ENCODE data around the gene PFDN1.
"Not testable (repeated sequence)": the region's sequence is repeated elsewhere in the genome, so short reads cannot be mapped to it uniquely, and the experiment has no call there.

Gene PFDN1, protein sequence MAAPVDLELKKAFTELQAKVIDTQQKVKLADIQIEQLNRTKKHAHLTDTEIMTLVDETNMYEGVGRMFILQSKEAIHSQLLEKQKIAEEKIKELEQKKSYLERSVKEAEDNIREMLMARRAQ

DNA sequence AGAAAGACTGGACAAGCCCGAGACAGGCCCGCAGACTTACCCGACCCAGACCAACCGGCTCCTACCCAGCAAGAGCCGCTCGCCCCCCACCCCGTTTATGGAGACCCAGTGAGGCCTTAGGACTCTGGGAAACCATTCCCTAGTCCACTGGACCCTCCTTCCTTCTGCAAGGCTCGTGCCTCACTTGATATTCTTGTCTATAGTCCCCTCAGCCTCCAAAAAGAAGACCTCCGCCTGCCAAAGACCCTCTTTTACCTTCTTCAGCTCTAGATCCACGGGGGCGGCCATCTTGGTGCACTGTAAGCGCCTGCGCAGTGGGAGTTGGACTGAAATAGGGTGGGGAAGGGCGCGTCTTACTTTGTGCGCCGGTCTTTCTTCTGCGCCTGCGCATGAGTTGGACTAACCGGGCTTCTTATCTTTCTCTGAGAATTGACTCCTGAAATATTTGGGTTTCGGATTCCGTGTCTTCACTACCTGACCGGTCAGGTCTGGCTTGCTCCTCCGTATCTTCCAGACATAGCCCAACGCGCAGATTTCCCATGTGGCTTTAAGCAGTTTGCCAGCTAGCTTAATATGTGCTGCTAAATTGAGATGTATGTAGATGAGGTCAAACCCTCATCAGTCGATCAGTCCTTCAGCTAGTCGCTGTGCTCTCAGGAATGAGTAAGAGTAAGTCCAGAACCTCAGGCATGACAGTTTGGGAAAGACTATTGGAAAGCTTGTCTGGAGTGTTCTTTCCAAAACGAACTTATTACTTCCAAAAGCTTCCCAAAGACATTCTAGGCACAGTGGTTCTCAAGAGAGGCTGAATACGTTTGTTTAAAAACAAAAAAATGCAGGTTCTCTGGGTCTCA lies at the start of gene PFDN1:
TSS of gene PFDN1 (minus strand) at position 316 of the 854 bp plus-strand sequence. CDS start at position 288, 28 bp downstream.
- DNase-seq, result peak; percentile 94

DNA sequence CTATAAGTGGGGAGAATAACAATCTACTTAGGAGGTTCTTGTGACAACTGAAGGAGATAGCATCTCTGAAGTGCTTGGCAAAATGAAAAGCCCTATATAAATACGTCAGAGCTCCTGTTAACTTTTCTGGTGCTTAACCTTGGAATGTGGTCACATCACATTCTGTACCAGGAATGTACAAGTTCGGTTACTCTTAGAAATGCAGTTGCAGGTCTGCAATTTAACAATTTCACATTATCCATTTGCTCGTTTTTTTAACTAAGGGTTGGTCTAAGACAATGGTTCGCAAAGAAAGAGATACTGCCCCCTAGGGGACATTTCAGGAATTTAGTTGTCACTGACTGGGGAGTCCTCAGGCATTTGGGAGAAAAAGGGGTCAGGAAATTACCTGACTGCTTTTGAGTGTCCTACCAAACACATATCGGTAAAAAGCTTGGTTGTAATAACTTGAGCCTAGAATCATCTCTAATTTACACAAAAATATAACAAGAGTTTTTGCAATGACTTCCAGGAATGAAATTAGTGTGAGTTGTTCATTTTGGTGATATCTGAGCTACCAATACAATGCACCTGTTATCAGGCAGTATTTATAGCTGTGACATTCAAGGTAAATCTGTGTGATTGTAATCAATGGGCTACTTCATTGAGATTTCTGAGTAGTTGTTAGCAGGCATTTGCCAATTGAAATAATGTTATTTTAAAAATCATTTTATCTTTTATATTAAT lies 48.9 kb upstream of the PFDN1 start:
- peak; percentile 87 for DNase-seq

DNA sequence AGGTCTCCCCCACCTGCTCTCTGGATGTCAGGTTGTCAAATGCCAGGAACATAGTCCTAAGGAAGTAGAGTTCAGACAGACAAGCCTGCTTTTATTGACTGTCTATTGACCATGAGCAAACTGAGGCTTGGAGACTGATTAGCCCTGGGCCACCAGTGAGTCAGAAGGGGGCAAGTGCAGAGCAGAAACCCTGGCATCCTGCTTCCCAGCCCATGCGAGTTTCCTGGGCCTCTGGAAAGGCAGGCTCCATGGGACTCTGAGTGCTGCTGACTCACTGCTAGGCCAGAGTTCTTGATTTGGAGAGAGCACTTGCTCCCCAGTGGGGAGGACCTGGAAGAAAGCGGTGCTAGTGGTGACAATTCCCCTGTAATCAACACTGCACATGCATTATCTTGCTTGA lies 46.3 kb upstream of the PFDN1 start:
- DNase-seq, result no peak

DNA sequence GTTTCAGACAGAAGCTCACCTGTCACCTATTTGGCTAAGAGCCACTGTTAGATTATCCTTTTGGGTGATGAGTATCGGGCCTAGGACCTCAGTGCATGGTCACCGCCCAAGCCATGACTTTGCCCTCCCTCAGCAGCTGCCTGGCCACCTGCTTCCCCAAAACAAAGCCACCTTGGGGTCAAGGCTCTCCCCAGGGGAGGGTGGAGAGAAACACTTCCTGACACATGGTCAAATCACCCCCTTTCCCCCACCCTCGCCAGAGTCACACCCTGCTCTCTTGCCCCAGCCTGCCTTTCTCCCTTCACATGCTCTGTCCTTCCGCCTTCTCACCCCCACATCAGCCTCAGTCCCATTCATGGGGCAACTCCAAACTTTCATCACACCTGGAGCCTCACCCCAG lies 45.2 kb upstream of the PFDN1 start:
- DNase-seq, result no peak

GRCh38 chr5:140347360-140347759 lies 44.5 kb upstream of the PFDN1 start:
- DNase-seq, result no peak

- peak; percentile 52 for DNase-seq
Measured at GRCh38 chr5:140346348-140347221, 43.7 kb upstream of the PFDN1 start, which contains the start of gene HBEGF. HBEGF (minus strand) TSS chr5:140346603; CDS start chr5:140346328, 275 bp downstream.

DNA sequence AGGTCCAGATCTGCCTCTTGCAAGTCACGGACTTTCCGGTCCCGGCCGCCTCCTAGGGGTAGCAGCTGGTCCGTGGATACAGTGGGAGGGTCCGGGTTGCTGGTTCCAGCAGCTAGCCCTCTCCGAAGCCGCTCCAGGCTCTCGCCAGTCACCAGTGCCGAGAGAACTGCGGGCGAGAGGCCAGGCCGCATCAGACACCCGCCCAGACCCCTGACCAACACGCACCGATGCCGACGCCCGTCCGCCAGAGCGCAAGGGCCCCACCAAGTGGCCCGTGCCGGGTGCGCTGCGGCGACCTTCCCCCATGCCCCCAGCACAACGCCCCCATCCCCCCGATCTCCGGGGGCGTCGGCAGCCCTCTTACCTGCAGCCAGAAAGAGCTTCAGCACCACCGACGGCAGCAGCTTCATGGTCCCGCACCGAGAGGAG lies 43.0 kb upstream of the PFDN1 start:
- DNase-seq, result no peak

- DNase-seq, result no peak
Measured at GRCh38 chr5:140344683-140345423, 42.0 kb upstream of the PFDN1 start.

DNA sequence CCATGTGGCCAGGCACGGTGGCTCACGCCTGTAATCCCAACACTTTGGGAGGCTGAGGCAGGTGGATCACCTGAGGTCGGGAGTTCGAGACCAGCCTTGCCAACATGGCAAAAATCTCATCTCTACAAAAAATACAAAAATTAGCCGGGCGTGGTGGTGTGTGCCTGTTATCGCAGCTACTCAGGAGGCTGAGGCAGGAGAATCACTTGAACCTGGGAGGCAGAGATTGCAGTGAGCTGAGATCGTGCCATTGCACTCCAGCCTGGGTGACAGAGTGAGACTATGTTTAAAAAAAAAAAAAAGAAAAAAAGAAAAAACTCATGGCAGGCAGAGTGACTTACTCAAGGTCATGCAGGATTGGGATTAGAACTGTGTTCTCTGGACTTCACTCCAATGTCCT lies 40.9 kb upstream of the PFDN1 start:
- DNase-seq, result not testable (repeated sequence)

DNA sequence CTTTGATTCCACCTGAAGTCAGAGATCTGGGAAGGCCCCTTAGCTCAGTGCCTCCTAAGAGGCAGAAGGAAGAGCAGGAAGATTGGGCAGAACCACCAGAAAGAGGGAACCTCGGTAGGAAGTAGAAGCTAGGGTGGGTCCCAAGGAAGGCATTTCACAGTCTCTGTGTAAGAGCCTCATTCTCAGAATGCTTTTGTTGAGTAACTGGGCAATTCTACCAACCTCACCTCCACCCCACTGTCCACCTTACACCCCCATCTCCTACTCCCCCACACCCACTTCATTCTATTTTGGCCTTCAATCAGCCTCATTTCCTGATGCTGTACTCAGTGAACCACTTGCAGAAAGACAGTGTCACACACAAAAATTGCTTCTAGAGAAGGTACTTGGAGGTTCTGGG lies 40.0 kb upstream of the PFDN1 start:
- DNase-seq, result no peak

DNA sequence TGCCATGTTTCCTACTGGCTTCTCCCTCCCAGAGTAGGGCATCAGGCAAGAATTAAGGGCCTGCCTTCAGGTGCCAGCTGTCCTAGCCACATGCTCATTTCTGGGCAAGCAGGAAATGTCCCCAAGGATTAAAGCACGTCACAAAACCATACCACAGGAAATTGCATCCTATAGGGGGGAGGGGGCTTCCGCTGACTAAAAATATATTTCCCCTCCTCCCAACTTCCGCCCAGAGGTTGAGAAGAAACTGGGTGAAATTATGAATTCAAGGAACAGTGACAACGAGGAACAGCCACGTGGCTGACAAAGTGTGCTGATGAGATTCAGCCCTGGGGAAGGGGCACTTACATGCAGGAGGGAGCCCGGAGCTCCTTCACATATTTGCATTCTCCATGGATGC lies 39.4 kb upstream of the PFDN1 start:
- peak; percentile 47 for DNase-seq

- no peak for DNase-seq
Measured at GRCh38 chr5:140341591-140341990, 38.7 kb upstream of the PFDN1 start.

DNA sequence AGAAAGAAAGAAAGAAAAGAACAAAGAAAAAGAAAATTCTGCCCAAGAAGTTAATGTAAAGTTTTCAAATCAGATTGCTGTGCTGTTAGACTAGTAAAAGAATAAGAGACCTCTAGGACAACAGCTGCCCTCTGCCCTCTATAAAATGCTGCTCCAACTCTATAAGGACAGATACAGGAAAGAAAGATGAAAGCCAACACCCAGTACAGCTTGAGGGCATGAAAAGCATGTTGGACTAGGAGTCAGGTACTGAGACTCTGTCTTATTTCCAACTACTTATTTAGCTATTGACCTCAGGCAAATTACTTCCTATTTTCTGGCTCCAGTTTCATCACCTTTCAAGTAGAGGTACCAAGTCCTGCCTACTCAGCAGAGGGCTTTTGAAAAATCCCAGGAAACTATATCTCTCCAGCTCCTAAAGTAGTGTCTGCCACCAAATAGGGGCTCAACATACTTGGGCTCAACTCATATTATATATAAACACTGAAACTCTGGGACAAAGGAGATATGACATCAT lies 37.8 kb upstream of the PFDN1 start:
- no peak for DNase-seq

DNA sequence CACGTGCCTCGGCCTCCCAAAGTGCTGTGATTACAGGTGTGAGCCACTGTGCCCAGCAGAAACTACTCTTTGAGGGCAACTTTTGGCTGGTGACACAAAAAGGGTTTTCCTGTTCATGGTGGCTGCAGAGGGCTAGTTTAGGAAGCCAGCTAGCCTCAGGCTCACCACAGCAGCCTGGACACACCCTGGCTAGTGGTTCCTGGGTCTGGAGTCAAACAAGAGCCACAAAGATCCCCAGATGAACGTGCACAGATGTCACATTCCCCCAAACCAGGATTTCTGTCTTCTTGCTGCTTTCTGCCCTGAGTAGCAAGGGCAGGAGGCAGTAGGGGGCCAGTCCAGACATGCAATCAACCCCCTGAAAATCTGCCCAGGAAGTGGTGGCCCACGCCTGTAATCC lies 36.7 kb upstream of the PFDN1 start:
- DNase-seq, result no peak

DNA sequence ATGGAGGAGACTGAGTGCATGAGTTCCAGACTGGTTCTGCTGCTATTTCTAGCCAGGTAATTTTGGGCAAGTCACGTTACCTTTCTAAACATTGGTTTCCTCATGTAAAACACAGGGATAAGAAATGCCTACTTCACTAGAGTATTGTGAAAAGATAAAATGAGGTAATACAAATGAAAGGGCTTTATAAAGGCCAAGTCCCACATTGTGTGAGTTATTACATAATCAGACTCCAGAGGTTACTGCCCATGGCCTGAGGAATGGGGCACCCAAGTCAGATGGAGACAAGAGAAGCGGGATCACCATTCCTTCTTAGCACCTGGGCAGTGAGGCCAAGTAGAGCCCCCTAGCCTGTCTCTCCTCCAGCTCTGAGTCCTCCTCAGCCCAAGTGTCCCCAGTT lies 36.0 kb upstream of the PFDN1 start:
- DNase-seq, result no peak

GRCh38 chr5:140338336-140338735 lies 35.4 kb upstream of the PFDN1 start:
- DNase-seq, result no peak

DNA sequence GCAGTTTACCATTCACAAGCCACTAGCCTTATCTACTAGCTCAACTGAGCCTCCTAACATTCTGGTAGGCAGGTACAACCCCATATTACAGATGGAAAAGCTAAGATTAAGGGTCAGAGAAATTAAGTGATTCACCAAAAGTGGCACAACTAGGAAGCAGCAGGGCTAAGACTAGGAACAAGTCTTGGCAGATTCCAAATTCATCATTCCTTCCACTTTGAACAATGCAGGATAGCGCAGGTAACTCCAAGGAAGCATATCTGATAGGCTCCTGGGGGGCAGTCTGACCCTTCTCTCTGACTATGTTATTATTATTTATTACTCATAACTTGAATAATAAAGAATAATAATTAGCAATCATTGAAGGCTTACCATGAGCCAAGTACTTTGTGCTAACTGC lies 35.0 kb upstream of the PFDN1 start:
- DNase-seq, result no peak

- no peak for DNase-seq
Measured at GRCh38 chr5:140336388-140336787, 33.5 kb upstream of the PFDN1 start.

DNA sequence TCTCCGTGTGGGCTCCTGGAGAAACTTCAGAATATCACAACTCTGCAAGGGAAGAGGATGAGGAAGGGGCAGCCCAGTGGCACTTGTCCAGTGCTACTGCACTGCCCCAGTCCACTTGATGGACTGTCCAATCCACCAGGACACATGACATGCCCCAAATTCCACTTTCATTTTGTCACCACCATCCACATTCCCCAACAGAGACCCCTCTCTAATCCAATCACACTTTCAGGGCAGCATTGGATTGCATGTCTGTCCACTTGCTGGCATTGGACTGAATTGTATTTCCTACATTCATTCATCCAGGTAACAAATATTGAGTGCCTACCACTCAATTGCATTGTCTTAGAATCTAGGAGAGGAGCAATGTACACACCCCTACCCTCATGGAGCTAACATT lies 28.7 kb upstream of the PFDN1 start:
- DNase-seq, result no peak

GRCh38 chr5:140329739-140330481 lies 27.0 kb upstream of the PFDN1 start:
- no peak for DNase-seq

Measured in CD4-positive, alpha-beta T cell treated with Interleukin-10 for 1 hour (primary cell).